ENCODE results near the gene LETM1. TPM values are rescaled to one million over a fixed set of nuclear protein-coding genes. Genes with fewer than 3 reads are reported as not detected.

Gene LETM1
- polyA plus RNA-seq, 12 donors: 10.6 to 22.3 (median 14.2) TPM; not detected in 1

GRCh38 chr4:1779588-1780382 lies 76.2 kb downstream of the LETM1 start:
- no peak for DNase-seq

GRCh38 chr4:1778642-1779392 lies 77.1 kb downstream of the LETM1 start:
- no peak for DNase-seq

GRCh38 chr4:1777822-1778641 lies 77.9 kb downstream of the LETM1 start:
- no peak for DNase-seq

GRCh38 chr4:1776521-1777161 lies 79.3 kb downstream of the LETM1 start:
- no peak for DNase-seq

GRCh38 chr4:1775731-1776500 lies 80.0 kb downstream of the LETM1 start:
- no peak for DNase-seq

- DNase-seq: no peak
Measured at GRCh38 chr4:1773754-1774153, 82.2 kb downstream of the LETM1 start.

- DNase-seq: no peak
Measured at GRCh38 chr4:1772853-1773538, 83.0 kb downstream of the LETM1 start.

GRCh38 chr4:1771555-1772305 lies 84.2 kb downstream of the LETM1 start:
- no peak for DNase-seq

GRCh38 chr4:1770791-1771231 lies 85.1 kb downstream of the LETM1 start:
- DNase-seq: no peak

GRCh38 chr4:1770245-1770644 lies 85.7 kb downstream of the LETM1 start:
- DNase-seq: no peak

GRCh38 chr4:1769692-1770091 lies 86.3 kb downstream of the LETM1 start:
- no peak for DNase-seq

- DNase-seq: no peak
Measured at GRCh38 chr4:1768367-1769034, 87.5 kb downstream of the LETM1 start.

- DNase-seq: no peak
Measured at GRCh38 chr4:1767770-1768366, 88.1 kb downstream of the LETM1 start.

- no peak for DNase-seq
Measured at GRCh38 chr4:1767061-1767769, 88.7 kb downstream of the LETM1 start.

GRCh38 chr4:1766106-1767060 lies 89.6 kb downstream of the LETM1 start:
- DNase-seq: no peak

GRCh38 chr4:1765409-1766072 lies 90.4 kb downstream of the LETM1 start:
- no peak for DNase-seq
